GM23248 (cell line): ENCODE results near the gene ZNF668.

Experiments used
- EZH2 ChIP-seq: fragments of 200-600 bp; sonication (generic); IDR thresholded peaks from 2 replicates; pipeline ENCODE4 v1.6.1; 2018; ENCODE audit warnings: antibody characterized with exemption, mild to moderate bottlenecking; ENCODE audit not compliant: insufficient read depth, poor library complexity, severe bottlenecking
- EZH2phosphoT487 ChIP-seq: fragments of 200-600 bp; sonication (generic); IDR thresholded peaks from 2 replicates; pipeline ENCODE4 v1.6.1; 2018; ENCODE audit warnings: antibody characterized with exemption, moderate library complexity, mild to moderate bottlenecking, low read depth; ENCODE audit not compliant: insufficient read depth

DNA sequence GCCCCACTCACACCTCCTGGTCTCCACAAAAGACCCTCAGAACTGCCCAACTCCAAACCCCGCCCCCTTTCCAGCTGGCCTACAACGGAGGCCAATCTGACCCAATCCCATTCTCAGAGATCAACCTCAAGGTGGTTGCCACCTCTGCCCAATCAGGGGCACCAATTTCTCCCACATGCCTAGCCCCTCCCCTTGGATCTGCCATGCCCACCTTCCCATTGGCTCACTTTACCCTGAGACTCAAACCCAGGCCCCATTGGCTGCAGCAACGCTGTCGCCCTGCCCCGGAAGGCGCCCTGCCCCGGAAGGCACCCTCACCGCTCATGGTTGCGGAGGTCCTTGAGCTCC, 10.6 kb downstream of the ZNF668 start:
- TF ChIP-seq EZH2phosphoT487: no peak
- no peak for TF ChIP-seq EZH2
